ENCODE measurements around the gene CIZ1.
"Not testable (repeated sequence)": the region's sequence is repeated elsewhere in the genome, so short reads cannot be mapped to it uniquely, and the experiment has no call there.

The CIZ1 gene

GRCh38 chr9:128145951-128146351 is 45.4 kb downstream of the CIZ1 start:
- DNase-seq (ENCODE audit: low read depth) = no peak

- DNase-seq (ENCODE audit: low read depth) = no peak
Observed at GRCh38 chr9:128145536-128145935, 45.8 kb downstream of the CIZ1 start.

GRCh38 chr9:128144239-128145181 is 46.9 kb downstream of the CIZ1 start:
- no peak for DNase-seq (ENCODE audit: low read depth)

- DNase-seq (ENCODE audit: low read depth) = no peak
Observed at GRCh38 chr9:128143525-128144238, 47.7 kb downstream of the CIZ1 start.

GRCh38 chr9:128142596-128142995 is 48.8 kb downstream of the CIZ1 start:
- DNase-seq (ENCODE audit: low read depth) = no peak

- no peak for DNase-seq (ENCODE audit: low read depth)
Observed at GRCh38 chr9:128142061-128142460, 49.3 kb downstream of the CIZ1 start.

- DNase-seq (ENCODE audit: low read depth) = no peak
Observed at GRCh38 chr9:128141604-128142003, 49.8 kb downstream of the CIZ1 start.

- no peak for DNase-seq (ENCODE audit: low read depth)
Observed at GRCh38 chr9:128139621-128140020, 51.8 kb downstream of the CIZ1 start.

GRCh38 chr9:128138001-128138400 is 53.4 kb downstream of the CIZ1 start:
- no peak for DNase-seq (ENCODE audit: low read depth)

- no peak for DNase-seq (ENCODE audit: low read depth)
Observed at GRCh38 chr9:128136816-128137793, 54.3 kb downstream of the CIZ1 start.

- not testable (repeated sequence) for DNase-seq (ENCODE audit: low read depth)
Observed at GRCh38 chr9:128135561-128135960, 55.8 kb downstream of the CIZ1 start.

- DNase-seq (ENCODE audit: low read depth) = not testable (repeated sequence)
Observed at GRCh38 chr9:128132139-128132538, 59.2 kb downstream of the CIZ1 start.

GRCh38 chr9:128131346-128131745 is 60.0 kb downstream of the CIZ1 start:
- DNase-seq (ENCODE audit: low read depth) = not testable (repeated sequence)

- not testable (repeated sequence) for DNase-seq (ENCODE audit: low read depth)
Observed at GRCh38 chr9:128130651-128131050, 60.7 kb downstream of the CIZ1 start.

- DNase-seq (ENCODE audit: low read depth) = not testable (repeated sequence)
Observed at GRCh38 chr9:128129976-128130590, 61.3 kb downstream of the CIZ1 start.

GRCh38 chr9:128128836-128129590 is 62.4 kb downstream of the CIZ1 start:
- DNase-seq (ENCODE audit: low read depth) = no peak

- peak; percentile 65 for DNase-seq (ENCODE audit: low read depth)
Observed at GRCh38 chr9:128127990-128128835, 63.2 kb downstream of the CIZ1 start.

- DNase-seq (ENCODE audit: low read depth) = peak; percentile 63
Observed at GRCh38 chr9:128127568-128127989, 63.8 kb downstream of the CIZ1 start, which contains the start of gene PTGES2. Gene PTGES2 (minus strand): TSS chr9:128127729. CDS start chr9:128127717, 12 bp downstream.

- DNase-seq (ENCODE audit: low read depth) = no peak
Observed at GRCh38 chr9:128125580-128126354, 65.6 kb downstream of the CIZ1 start.

Data from stimulated activated CD8-positive, alpha-beta memory T cell treated with anti-CD3 and anti-CD28 coated beads, Interleukin-12 subunit alpha, Interleukin-12 subunit beta, amount 100 ng/mL, for 1 hour (primary cell).